Measurements from ENCODE around the gene CELA3B.
"Not testable (repeated sequence)": the region's sequence is repeated elsewhere in the genome, so short reads cannot be mapped to it uniquely, and the experiment has no call there.

- not testable (repeated sequence) for TF ChIP-seq CTCF, MAX, MYC (IDR thresholded peaks at IDR 0.05; ENCODE audit: low read depth, low read length)
Measured at GRCh38 chr1:21942959-21943640, 33.7 kb upstream of the CELA3B start.
